Activated naive CD8-positive, alpha-beta T cell treated with anti-CD3 and anti-CD28 coated beads, Interleukin-2, amount 10 ng/mL, durations not matched to agents 7 days and 5 days (primary cell): ENCODE results near the gene STAM. TPM values are rescaled to one million over a fixed set of nuclear protein-coding genes. Genes with fewer than 3 reads are reported as not detected.

Source experiments
- ATAC-seq: fragments of 150-1000 bp; cut with Tn5 transposase; one replicate; pipeline ENCODE4 v1.10.0; 2021; ENCODE audit warnings: low read depth, moderate library complexity
- POLR2A ChIA-PET: fragments of 350-600 bp; sonication (Branson Sonifier 250); formaldehyde crosslinking; loops from one replicate; lab custom pipeline; 2021; ENCODE audit warnings: antibody characterized with exemption; lab: Charles Lee
- DNase-seq: peaks from one replicate; pipeline ENCODE4 v3.0.0; 2021
- H3K27ac Mint-ChIP-seq: one replicate; pipeline ENCODE4 v1.8.0; 2022; ENCODE audit warnings: mild to moderate bottlenecking, mixed read lengths
- H3K27me3 Mint-ChIP-seq: one replicate; pipeline ENCODE4 v1.8.0; 2022; ENCODE audit warnings: mild to moderate bottlenecking, moderate library complexity, mixed read lengths
- H3K36me3 Mint-ChIP-seq: one replicate; pipeline ENCODE4 v1.8.0; 2021; ENCODE audit warnings: mild to moderate bottlenecking, mixed read lengths
- H3K4me1 Mint-ChIP-seq: one replicate; pipeline ENCODE4 v1.8.0; 2021; ENCODE audit warnings: mixed read lengths
- H3K4me3 Mint-ChIP-seq: one replicate; pipeline ENCODE4 v1.8.0; 2022; ENCODE audit warnings: mild to moderate bottlenecking, moderate library complexity, mixed read lengths
- H3K9me3 Mint-ChIP-seq: one replicate; pipeline ENCODE4 v1.8.0; 2021; ENCODE audit warnings: mixed read lengths
- total RNA-seq, 2 experiments: library from RNA; stranded (reverse); gene quantifications; one replicate each; pipeline ENCODE4 v1.2.3, GENCODE V29; 2021

Gene STAM
- total RNA-seq, 2 experiments from 2014 or later, result 20.0 to 23.1 TPM

GRCh38 chr10:17651896-17652295 is 7.9 kb downstream of the STAM start:
- POLR2A ChIA-PET, result no interaction called here
- H3K27ac Mint-ChIP-seq, result no peak overlapping the region
- H3K36me3 Mint-ChIP-seq, result peaks cover 80% of the 10 kb centered on the region
- H3K27me3 Mint-ChIP-seq, result no peaks in the 10 kb centered on the region
- no peak for DNase-seq
- no peak overlapping the region for H3K4me3 Mint-ChIP-seq
- H3K4me1 Mint-ChIP-seq, result peaks cover 46% of the 10 kb centered on the region
- no peak for ATAC-seq
- H3K9me3 Mint-ChIP-seq, result peaks cover 22% of the 10 kb centered on the region

GRCh38 chr10:17652585-17652984 is 8.6 kb downstream of the STAM start:
- Mint-ChIP-seq H3K9me3 (peaks cover 24% of the 10 kb centered on the region), H3K4me3 (no peak overlapping the region), H3K27ac (no peak overlapping the region), H3K27me3 (no peaks in the 10 kb centered on the region), H3K36me3 (peaks cover 84% of the 10 kb centered on the region), H3K4me1 (peaks cover 43% of the 10 kb centered on the region)
- DNase-seq (no peak), ATAC-seq (no peak)
- POLR2A ChIA-PET, result interaction anchor here (0.9 kb wide), 1 partner anchor 9 kb away, joined by 3 read pairs; the partner anchor contains the start of gene STAM

DNA sequence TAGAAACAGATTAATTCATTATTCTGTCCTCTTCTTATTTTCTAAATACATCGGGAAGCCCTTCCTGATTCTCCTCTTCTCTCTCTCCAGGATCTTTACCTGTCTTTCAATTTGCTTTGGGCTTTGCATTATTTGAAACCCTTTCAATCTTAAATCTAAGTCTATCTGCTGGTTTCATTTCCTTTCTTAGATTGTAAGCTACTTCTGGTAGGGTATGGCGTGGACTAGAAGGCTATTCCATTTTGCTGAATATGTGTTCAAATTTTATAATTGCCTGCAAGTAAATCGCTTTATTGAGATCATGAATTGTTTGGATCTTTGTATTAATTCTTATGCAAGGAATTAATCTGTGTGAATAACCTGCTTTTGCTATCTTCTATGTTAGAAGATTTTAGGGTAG is 11.1 kb downstream of the STAM start:
- ATAC-seq (no peak), DNase-seq (no peak)
- no peak overlapping the region for H3K27ac Mint-ChIP-seq
- peaks cover 21% of the 10 kb centered on the region for H3K9me3 Mint-ChIP-seq
- peaks cover 77% of the 10 kb centered on the region for H3K36me3 Mint-ChIP-seq
- H3K27me3 Mint-ChIP-seq, result no peaks in the 10 kb centered on the region
- H3K4me3 Mint-ChIP-seq, result no peak overlapping the region
- peaks cover 29% of the 10 kb centered on the region for H3K4me1 Mint-ChIP-seq
- POLR2A ChIA-PET, result no interaction called here

- Mint-ChIP-seq H3K27me3 (no peaks in the 10 kb centered on the region), H3K36me3 (peaks cover 71% of the 10 kb centered on the region), H3K9me3 (peaks cover 21% of the 10 kb centered on the region), H3K4me1 (peaks cover 29% of the 10 kb centered on the region), H3K27ac (no peak overlapping the region), H3K4me3 (no peak overlapping the region)
- DNase-seq (no peak), ATAC-seq (no peak)
- POLR2A ChIA-PET, result interaction anchor here (0.7 kb wide), 1 partner anchor 420 kb away, joined by 3 read pairs; no protein-coding TSS in a partner anchor
Observed at GRCh38 chr10:17655567-17656146, 11.7 kb downstream of the STAM start.

DNA sequence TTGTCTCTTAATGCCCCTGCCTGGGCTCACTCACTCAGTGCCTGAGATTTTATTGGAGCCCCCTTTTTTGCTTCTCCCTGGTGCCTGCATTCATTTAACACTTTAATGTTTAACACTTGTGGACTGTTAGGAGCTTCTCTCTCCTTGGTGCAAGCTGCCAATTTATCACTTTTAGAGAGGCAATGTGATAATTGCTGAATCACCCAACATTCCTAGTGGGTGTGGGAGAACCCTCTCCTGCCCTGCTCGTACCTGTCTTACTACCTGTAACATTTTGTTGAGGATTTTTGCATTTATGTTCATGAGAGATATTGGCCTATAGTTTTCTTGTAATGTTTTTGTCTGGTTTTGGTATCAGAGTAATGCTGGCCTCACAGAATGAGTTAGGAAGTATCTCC is 13.2 kb downstream of the STAM start:
- no peak for ATAC-seq

GRCh38 chr10:17659365-17659764 is 15.4 kb downstream of the STAM start:
- no peak overlapping the region for H3K27ac Mint-ChIP-seq
- H3K4me1 Mint-ChIP-seq, result peaks cover 36% of the 10 kb centered on the region
- peaks cover 11% of the 10 kb centered on the region for H3K9me3 Mint-ChIP-seq
- H3K4me3 Mint-ChIP-seq, result no peak overlapping the region
- H3K27me3 Mint-ChIP-seq, result no peaks in the 10 kb centered on the region
- ATAC-seq (no peak), DNase-seq (no peak)
- peaks cover 66% of the 10 kb centered on the region for H3K36me3 Mint-ChIP-seq
- POLR2A ChIA-PET, result interaction anchor here (0.8 kb wide), 1 partner anchor 13 kb away, joined by 3 read pairs; no protein-coding TSS in a partner anchor

More for the DNA sequence above, 13.2 kb downstream of the STAM start:
- H3K9me3 Mint-ChIP-seq, result peaks cover 15% of the 10 kb centered on the region
- H3K4me1 Mint-ChIP-seq, result peaks cover 25% of the 10 kb centered on the region
- POLR2A ChIA-PET, result interaction anchor here (1.3 kb wide), 1 partner anchor 13 kb away, joined by 4 read pairs; the partner anchor contains the start of gene STAM
- no peak overlapping the region for H3K27ac Mint-ChIP-seq
- no peak overlapping the region for H3K4me3 Mint-ChIP-seq
- no peaks in the 10 kb centered on the region for H3K27me3 Mint-ChIP-seq
- H3K36me3 Mint-ChIP-seq, result peaks cover 73% of the 10 kb centered on the region
- no peak for DNase-seq

DNA sequence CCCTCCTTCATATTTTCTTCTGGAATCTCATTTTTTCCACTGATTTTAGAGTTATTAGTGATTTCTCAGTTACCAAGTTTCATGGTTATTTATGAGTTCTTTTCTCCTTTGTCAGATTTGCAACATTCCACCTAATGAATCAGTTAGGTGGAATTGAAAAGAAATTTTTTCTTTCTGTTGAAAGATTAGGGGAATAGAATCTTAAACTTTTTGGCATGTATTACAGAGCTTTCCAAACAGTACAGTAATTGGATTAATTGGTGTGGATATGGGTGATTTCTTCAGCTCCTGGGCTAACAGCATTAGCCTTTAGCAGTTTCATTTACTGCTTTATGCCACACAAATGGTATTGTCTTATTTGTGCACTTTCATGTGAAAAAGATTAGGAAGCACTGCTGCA is 17.0 kb downstream of the STAM start:
- H3K27ac Mint-ChIP-seq, result no peak overlapping the region
- H3K4me3 Mint-ChIP-seq, result no peak overlapping the region
- peaks cover 27% of the 10 kb centered on the region for H3K4me1 Mint-ChIP-seq
- POLR2A ChIA-PET, result no interaction called here
- no peak for ATAC-seq
- DNase-seq, result no peak
- H3K36me3 Mint-ChIP-seq, result peaks cover 54% of the 10 kb centered on the region
- H3K27me3 Mint-ChIP-seq, result no peaks in the 10 kb centered on the region
- H3K9me3 Mint-ChIP-seq, result peaks cover 7% of the 10 kb centered on the region

- no peaks in the 10 kb centered on the region for H3K27me3 Mint-ChIP-seq
- peaks cover 52% of the 10 kb centered on the region for H3K36me3 Mint-ChIP-seq
- no peak overlapping the region for H3K4me3 Mint-ChIP-seq
- POLR2A ChIA-PET, result no interaction called here
- no peak overlapping the region for H3K27ac Mint-ChIP-seq
- no peak for DNase-seq
- ATAC-seq, result no peak
- peaks cover 4% of the 10 kb centered on the region for H3K9me3 Mint-ChIP-seq
- H3K4me1 Mint-ChIP-seq, result peaks cover 24% of the 10 kb centered on the region
Observed at GRCh38 chr10:17661510-17661909, 17.6 kb downstream of the STAM start.

GRCh38 chr10:17662193-17663138 is 18.5 kb downstream of the STAM start:
- DNase-seq (no peak), ATAC-seq (no peak)
- Mint-ChIP-seq H3K36me3 (peaks cover 48% of the 10 kb centered on the region), H3K4me1 (peaks cover 20% of the 10 kb centered on the region), H3K4me3 (peak overlapping the region; percentile 50), H3K27me3 (no peaks in the 10 kb centered on the region), H3K9me3 (peaks cover 2% of the 10 kb centered on the region), H3K27ac (no peak overlapping the region)
- POLR2A ChIA-PET, result no interaction called here

- ATAC-seq (no peak), DNase-seq (no peak)
- Mint-ChIP-seq H3K27ac (no peak overlapping the region), H3K9me3 (no peaks in the 10 kb centered on the region), H3K36me3 (peaks cover 45% of the 10 kb centered on the region), H3K4me1 (peaks cover 23% of the 10 kb centered on the region), H3K4me3 (peak overlapping the region; percentile 41), H3K27me3 (no peaks in the 10 kb centered on the region)
- POLR2A ChIA-PET, result no interaction called here
Observed at GRCh38 chr10:17663450-17663849, 19.5 kb downstream of the STAM start.

DNA sequence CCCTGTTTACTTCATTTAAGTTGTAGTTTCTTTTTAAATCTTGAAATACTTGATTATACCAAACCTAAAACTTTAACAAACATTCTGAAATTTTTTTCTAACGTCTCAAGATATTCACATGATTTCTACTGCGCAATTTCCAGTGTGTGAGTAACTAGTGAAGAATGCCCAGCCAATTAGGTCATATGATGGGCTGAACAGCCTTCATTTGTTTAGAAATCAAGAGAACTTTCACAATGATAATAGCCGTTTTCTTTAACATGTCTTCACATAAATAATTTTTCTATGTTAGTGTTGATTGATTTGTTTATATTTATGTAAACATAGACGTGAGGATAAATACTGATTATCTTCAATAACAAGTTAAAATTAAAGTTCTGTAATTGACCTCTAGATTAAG is 21.8 kb downstream of the STAM start:
- POLR2A ChIA-PET, result no interaction called here
- H3K4me1 Mint-ChIP-seq, result peaks cover 39% of the 10 kb centered on the region
- H3K27ac Mint-ChIP-seq, result no peak overlapping the region
- DNase-seq (no peak), ATAC-seq (no peak)
- peaks cover 42% of the 10 kb centered on the region for H3K36me3 Mint-ChIP-seq
- no peak overlapping the region for H3K4me3 Mint-ChIP-seq
- no peaks in the 10 kb centered on the region for H3K9me3 Mint-ChIP-seq
- H3K27me3 Mint-ChIP-seq, result no peaks in the 10 kb centered on the region

GRCh38 chr10:17668435-17669184 is 24.7 kb downstream of the STAM start:
- H3K9me3 Mint-ChIP-seq, result no peaks in the 10 kb centered on the region
- no peak overlapping the region for H3K27ac Mint-ChIP-seq
- no peak overlapping the region for H3K4me3 Mint-ChIP-seq
- peaks cover 20% of the 10 kb centered on the region for H3K36me3 Mint-ChIP-seq
- DNase-seq, result no peak
- no peaks in the 10 kb centered on the region for H3K27me3 Mint-ChIP-seq
- H3K4me1 Mint-ChIP-seq, result peaks cover 32% of the 10 kb centered on the region
- POLR2A ChIA-PET, result no interaction called here
- peak; percentile 22 for ATAC-seq

DNA sequence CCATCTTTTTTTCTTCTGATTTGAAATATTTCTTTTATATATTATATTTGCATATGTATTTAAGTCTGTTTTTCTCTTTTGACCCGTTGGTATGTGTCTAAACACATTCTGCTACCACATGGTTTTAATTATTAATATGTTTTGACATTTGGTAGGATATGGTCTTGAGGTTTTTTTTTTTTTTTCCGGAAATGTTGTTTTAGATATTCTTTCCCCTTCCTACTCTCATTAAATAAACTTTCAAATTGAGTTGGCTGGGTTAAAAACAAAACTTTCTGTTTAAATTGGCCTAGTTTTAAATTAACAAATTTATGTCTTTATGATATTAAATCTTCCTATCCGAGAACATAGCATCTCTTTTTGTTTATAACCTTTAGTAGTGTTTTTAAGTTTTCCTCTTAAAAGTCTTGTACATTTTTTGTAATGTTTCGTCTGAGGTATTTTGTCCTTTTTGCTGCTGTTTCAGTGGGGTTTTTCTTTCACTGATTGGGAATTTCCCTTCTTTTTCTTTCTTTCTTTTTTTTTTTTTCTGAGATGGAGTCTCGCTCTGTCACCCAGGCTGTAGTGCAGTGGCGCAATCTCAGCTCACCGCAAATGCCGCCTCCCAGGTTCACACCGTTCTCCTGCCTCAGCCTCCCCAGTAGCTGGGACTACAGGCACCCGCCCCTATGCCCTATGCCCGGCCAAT is 25.4 kb downstream of the STAM start:
- Mint-ChIP-seq H3K27me3 (no peaks in the 10 kb centered on the region), H3K27ac (no peak overlapping the region), H3K4me1 (peaks cover 34% of the 10 kb centered on the region), H3K36me3 (peaks cover 17% of the 10 kb centered on the region), H3K4me3 (peak overlapping the region; percentile 46), H3K9me3 (no peaks in the 10 kb centered on the region)
- no peak for ATAC-seq
- POLR2A ChIA-PET, result no interaction called here
- no peak for DNase-seq
